Liver (tissue), 9 donors: ENCODE results near the gene SFXN2. TPM values are rescaled to one million over a fixed set of nuclear protein-coding genes. Genes with fewer than 3 reads are reported as not detected.

Experiments
- DNase-seq: peaks from one replicate; pipeline ENCODE4 v3.0.0-alpha.2; 2017; ENCODE audit warnings: low spot score
- H3K27ac ChIP-seq, 2 donors: one replicate each; pipeline ENCODE4 v1.7.0; 2013; ENCODE audit warnings: inconsistent platforms in 2 of 2, low read length in 2 of 2, control low read depth in 1 of 2, low read depth in 1 of 2, mild to moderate bottlenecking in 1 of 2
- H3K27me3 ChIP-seq, 4 donors: one replicate each; pipeline versions ENCODE4 v1.6.1 to v1.7.0; 2013; ENCODE audit warnings: low read length in 3 of 4, inconsistent platforms in 1 of 4, mild to moderate bottlenecking in 1 of 4, moderate library complexity in 1 of 4; ENCODE audit not compliant: control insufficient read depth in 4 of 4, insufficient read depth in 4 of 4
- H3K36me3 ChIP-seq, 4 donors: one replicate each; pipeline versions ENCODE4 v1.6.1 to v1.7.0; 2013; ENCODE audit warnings: low read length in 3 of 4, mild to moderate bottlenecking in 3 of 4, low read depth in 1 of 4, moderate library complexity in 1 of 4; ENCODE audit not compliant: control insufficient read depth in 4 of 4, insufficient read depth in 3 of 4
- H3K4me1 ChIP-seq, 4 donors: one replicate each; pipeline versions ENCODE4 v1.6.1 to v1.7.0; 2013; ENCODE audit warnings: low read length in 3 of 4, mild to moderate bottlenecking in 3 of 4, moderate library complexity in 1 of 4; ENCODE audit not compliant: control insufficient read depth in 4 of 4, insufficient read depth in 4 of 4
- H3K4me3 ChIP-seq, 3 donors: one replicate each; pipeline versions ENCODE4 v1.6.1 to v1.7.0; 2013; ENCODE audit warnings: low read length in 3 of 3, control low read depth in 1 of 3, low read depth in 1 of 3, mild to moderate bottlenecking in 1 of 3
- H3K9ac ChIP-seq, 2 donors: one replicate each; pipeline ENCODE4 v1.7.0; 2013; ENCODE audit warnings: low read length in 2 of 2, mild to moderate bottlenecking in 2 of 2, moderate library complexity in 2 of 2, control low read depth in 1 of 2, low read depth in 1 of 2
- H3K9me3 ChIP-seq, 4 donors: one replicate each; pipeline versions ENCODE4 v1.6.1 to v1.7.0; 2013; ENCODE audit warnings: low read length in 3 of 4; ENCODE audit not compliant: control insufficient read depth in 4 of 4
- ATF3 ChIP-seq: IDR thresholded peaks from 2 replicates; pipeline ENCODE4 v1.6.1; 2016; ENCODE audit warnings: antibody characterized with exemption
- CTCF ChIP-seq: fragments of 150-350 bp; IDR thresholded peaks from 2 replicates; pipeline ENCODE4 v1.5.1; 2017; ENCODE audit warnings: improper control_type of control experiment, low read depth, low read length; ENCODE audit not compliant: missing input control
- HNF4A ChIP-seq, 2 donors: conservative IDR thresholded peaks; 2 replicates each; pipeline ENCODE4 v1.6.1; 2016; ENCODE audit warnings: antibody characterized with exemption in 2 of 2, mild to moderate bottlenecking in 2 of 2
- JUND ChIP-seq, 2 donors: IDR thresholded peaks; 2 replicates each; pipeline ENCODE4 v1.6.1; 2016; ENCODE audit warnings: antibody characterized with exemption in 2 of 2
- RAD21 ChIP-seq, 2 donors: IDR thresholded peaks; 2 replicates each; pipeline ENCODE4 v1.6.1; 2016; ENCODE audit warnings: antibody characterized with exemption in 2 of 2, mild to moderate bottlenecking in 2 of 2
- REST ChIP-seq: IDR thresholded peaks from 2 replicates; pipeline ENCODE4 v1.6.1; 2016; ENCODE audit warnings: antibody characterized with exemption, mild to moderate bottlenecking
- SP1 ChIP-seq: IDR thresholded peaks from 2 replicates; pipeline ENCODE4 v1.6.1; 2018; ENCODE audit warnings: antibody characterized with exemption, mild to moderate bottlenecking
- TAF1 ChIP-seq: conservative IDR thresholded peaks from 2 replicates; pipeline ENCODE4 v1.6.1; 2016; ENCODE audit warnings: antibody characterized with exemption, mild to moderate bottlenecking
- WGBS: extraction: QIAGEN DNeasy Blood & Tissue Kit; methylation state at CpG from one replicate; pipeline ENCODE4 v1.1.7; 2013; 5-methylcytosine and 5-hydroxymethylcytosine counted together
- polyA plus RNA-seq, 2 donors: library from polyadenylated mRNA; stranded (reverse) in 1 of 2; unstranded in 1 of 2; fragments of 200-250 nt in 1 of 2; fragments of >200 nt in 1 of 2; fragmentation: Nextera tagmentation in 1 of 2; extraction: Ambion mirVana in 1 of 2; gene quantifications; one replicate each; pipeline versions ENCODE4 v1.2.1 to v1.2.3, GENCODE V29; 2013 to 2015
- total RNA-seq, 2 donors: library from RNA; depleted of rRNA; stranded (reverse); fragments of >200 nt; gene quantifications; one replicate each; pipeline ENCODE4 v1.2.3, GENCODE V29; 2014
- TF ChIP-seq, protein P1 (sequence below): IDR thresholded peaks from 2 replicates; pipeline ENCODE4 v1.6.1; 2016; ENCODE audit warnings: antibody characterized with exemption
- donor health status: healthy.
- donor health status: healthy.
- donor health status: healthy.
- donor health status: healthy.
- donor health status: healthy.

The SFXN2 gene
- total and polyA plus RNA-seq, 4 donors, result 6.0 to 22.6 (median 17.7) TPM

DNA sequence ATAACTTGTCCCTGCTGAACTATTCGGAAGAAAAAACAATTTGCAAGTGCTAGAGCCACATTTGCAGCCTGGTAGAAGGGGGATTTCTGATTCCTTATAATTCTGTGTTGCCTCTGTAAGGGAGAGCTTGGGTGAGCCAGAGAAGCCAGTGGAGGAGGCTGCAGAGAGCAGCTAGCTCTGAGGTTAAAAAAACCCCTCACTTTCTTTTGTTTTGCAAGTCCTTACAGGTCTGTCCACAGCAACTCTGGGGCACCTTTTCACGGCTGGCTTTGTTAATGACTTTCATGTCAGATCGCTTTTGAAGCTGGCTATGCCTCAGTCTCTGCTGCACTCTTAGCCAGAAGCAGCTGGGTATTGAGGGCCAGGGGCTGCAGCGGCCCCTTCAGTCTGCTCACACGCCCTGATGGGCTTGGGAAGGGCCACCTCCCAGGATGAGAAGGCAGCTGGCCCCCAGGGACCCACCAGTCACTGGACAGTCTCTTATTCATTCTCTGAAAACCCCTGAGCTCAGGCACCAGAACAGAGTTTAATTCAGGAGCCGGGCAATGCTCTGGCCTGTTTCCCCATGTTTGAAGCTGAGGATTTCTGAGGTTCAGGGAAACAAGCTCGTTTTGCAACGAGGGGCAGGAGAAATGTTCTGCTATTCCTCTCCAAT is 39.3 kb upstream of the SFXN2 start:
- Histone ChIP-seq H3K27ac (peak overlapping the region in 1 of 2 donors; percentile 20), H3K36me3 (no peaks in the 10 kb centered on the region), H3K27me3 (no peaks in the 10 kb centered on the region), H3K4me1 (peaks cover 6 to 24% (median 14%) of the 10 kb centered on the region in 4 donors), H3K9ac (no peak overlapping the region), H3K9me3 (no peaks in the 10 kb centered on the region), H3K4me3 (no peak overlapping the region)
- 78% methylated on average over 8 of the region's 8 CpGs for WGBS
- no peak for DNase-seq
- TF ChIP-seq TAF1 (no peak), REST (no peak), ATF3 (no peak), HNF4A (conservative IDR thresholded peaks at IDR 0.05) (no peak), RAD21 (IDR thresholded peaks at IDR 0.05) (no peak), CTCF (no peak)

DNA sequence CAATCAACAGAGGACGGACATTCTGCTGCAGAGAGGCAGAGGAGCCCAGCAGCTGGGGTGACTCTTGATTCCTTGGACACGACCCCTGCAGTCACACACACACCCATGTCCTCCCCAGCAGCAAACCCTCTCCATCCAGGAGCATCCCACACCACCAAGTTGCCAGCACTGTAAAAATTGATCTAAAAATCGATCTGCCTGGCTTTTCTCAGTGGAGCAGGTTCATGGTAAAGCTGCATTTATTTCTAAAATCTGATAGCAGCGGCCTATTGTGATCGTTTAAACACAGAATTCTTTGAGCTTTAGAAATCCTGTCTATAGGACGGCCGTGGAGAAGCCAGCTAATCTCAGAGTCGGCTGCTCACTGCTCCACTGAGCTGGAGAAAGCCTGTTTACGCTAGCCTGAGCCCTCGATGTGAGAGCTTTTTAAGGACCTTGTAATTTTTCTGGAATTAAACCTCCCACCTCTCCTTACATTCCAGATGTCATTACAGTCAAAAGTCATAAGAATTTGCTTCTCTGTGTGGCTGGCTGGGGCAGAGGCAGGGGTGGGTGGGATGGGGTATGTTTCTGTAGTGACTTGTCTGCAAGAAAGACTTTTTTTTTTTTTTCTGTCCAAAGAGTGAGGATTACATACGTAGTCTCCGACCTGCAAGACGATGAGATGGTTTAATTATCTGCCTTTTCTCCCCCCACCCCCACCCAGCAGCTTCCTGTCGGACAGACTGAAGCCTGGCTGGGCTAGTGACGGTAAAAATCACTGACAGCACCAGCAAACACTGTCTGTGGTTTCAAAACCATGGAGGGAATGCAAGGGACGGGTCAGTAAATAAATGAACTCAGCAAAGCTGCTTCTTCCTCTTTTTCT is 38.5 kb upstream of the SFXN2 start:
- no peak overlapping the region for H3K4me3 ChIP-seq
- H3K27me3 ChIP-seq, result no peaks in the 10 kb centered on the region
- H3K36me3 ChIP-seq, result no peaks in the 10 kb centered on the region
- WGBS, result 59% methylated on average over 16 of the region's 16 CpGs
- H3K4me1 ChIP-seq, result peaks cover 6 to 24% (median 14%) of the 10 kb centered on the region in 4 donors
- H3K9me3 ChIP-seq, result no peaks in the 10 kb centered on the region
- H3K9ac ChIP-seq, result no peak overlapping the region
- H3K27ac ChIP-seq, result peak overlapping the region; percentile 20 to 58
- TF ChIP-seq RAD21 (IDR thresholded peaks at IDR 0.05) (peak in 1 of 2 donors; percentile 29), JUND (IDR thresholded peaks at IDR 0.05) (no peak), SP1 (no peak)
- TF ChIP-seq, protein P1, sequence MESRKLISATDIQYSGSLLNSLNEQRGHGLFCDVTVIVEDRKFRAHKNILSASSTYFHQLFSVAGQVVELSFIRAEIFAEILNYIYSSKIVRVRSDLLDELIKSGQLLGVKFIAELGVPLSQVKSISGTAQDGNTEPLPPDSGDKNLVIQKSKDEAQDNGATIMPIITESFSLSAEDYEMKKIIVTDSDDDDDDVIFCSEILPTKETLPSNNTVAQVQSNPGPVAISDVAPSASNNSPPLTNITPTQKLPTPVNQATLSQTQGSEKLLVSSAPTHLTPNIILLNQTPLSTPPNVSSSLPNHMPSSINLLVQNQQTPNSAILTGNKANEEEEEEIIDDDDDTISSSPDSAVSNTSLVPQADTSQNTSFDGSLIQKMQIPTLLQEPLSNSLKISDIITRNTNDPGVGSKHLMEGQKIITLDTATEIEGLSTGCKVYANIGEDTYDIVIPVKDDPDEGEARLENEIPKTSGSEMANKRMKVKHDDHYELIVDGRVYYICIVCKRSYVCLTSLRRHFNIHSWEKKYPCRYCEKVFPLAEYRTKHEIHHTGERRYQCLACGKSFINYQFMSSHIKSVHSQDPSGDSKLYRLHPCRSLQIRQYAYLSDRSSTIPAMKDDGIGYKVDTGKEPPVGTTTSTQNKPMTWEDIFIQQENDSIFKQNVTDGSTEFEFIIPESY, result no peak
- DNase-seq, result no peak
